Activated CD4-positive, CD25-positive, alpha-beta regulatory T cell (primary cell): Measurements from ENCODE around the gene MTHFSD.

Experiments
- DNase-seq, 4 experiments: peaks; one replicate each; lab custom pipeline; 2025; lab: John Stamatoyannopoulos, UW

MTHFSD gene

DNA sequence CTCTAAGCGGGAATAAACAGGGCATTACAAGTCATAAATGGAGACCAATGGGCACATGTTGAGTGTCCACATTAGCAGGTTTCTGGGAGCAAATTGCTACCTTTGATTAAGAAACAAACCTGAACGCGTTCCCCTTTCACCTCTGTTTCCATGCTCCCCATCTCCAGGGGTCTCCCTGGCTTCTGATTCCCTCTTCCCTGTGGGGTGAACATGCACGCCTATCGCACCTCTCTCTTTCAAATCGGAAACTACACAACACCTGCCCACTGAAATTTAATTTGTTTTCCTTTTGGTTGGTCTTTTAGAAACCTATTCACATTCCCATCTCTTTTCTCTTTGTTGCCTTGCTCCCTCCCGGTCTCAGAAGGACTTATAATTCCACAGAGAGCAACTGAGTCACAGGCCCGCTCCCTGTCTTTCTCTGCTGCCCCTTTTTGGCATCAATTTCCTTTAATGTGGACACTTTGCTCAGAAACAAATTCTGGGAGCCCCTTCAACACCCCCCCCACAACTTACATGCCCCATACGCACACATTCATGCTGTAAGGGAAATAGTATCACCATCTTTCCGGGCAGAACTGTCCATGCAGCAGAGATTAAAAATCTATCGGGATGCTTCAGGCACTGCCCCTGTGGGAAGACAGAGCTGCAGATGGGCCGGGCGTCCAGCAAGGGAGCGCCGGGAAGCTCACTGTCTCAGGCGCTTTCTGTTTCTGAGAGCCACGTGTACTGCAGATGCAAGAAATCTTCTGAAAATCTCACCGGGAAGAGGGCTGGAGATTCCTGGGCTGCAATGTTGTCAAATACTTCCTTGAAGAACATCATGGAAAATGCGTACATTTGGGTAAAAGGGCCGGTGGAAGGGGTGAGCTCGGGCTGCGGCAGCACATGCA lies 51.9 kb downstream of the MTHFSD start:
- DNase-seq: no peak

DNA sequence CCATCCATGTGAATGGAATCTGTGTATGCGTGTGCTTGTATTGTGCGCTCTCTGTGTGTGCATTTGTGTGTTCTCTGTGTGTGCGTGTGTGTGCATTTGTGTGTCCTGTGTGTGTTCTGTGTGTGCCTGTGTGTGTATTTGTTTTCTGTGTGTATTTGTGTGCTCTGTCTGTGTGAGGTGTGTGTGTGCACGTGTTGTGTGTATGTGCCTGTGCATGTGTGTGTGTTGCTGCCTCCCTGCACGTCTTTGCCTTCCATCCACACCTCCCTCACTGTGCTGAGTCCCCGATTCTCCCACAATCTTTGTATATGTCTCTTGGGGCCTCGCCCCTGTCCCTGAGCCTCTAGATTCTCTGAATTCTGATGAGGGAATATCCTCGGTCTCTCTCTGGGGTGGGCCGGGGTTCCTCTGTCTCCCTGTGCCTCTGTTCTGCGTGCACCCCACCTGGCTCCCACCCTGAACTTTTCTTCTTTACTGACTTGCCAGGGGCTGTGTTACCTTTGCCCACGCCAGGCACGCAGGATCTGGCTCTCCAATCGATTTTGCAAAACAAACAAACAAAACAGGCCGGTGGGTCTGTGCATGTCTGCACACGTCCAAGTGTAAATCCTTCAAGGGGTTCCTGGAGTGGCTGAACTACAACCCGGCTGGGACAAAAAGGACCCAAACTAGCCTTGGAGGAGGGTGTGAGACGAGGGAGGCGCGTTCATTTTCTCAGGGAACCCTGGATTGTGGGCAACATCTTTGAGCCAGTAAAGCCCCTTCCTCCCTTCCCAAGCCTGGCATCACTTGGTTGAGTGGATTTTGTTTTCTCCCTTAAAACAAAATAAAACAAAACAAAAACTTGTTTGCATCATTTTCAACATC lies 52.8 kb downstream of the MTHFSD start:
- DNase-seq: no peak

DNA sequence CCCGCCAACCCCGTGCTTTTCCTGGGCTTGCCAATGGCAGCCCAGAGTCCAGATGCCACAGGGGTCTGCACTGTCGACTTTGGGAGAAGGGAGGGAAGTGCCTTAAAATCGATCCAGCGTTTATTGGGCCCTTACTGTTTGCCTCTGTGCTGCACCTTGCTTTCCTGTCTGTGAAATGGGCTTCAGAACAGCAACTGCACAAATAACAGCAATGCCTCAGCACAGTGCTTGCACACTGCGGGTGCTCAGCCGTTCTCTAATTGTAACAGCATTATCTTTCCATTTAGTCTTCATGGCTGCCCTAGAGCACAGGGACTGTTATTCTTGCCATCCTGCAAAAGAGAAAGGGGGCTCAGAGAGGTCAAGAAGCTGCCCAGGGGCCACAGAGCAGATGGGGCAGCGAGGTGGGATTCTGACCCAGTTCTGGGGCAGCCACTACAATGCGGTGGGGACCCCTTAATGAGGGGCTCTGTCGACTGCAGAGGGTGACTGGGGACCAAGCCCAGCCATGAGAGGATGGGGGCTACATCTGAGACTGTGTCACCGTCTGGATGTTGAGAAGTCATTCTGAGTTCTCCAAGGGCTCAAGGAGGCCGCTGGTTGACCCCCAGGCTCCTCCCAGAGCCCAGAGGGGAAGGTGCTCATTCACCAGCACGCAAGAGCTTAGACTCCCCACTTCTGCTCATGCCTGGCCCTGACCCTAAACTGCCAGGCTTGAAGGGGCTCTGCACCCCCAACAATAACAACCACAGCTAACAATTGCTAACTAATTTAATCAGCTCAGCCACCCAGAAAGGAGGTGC lies 54.1 kb downstream of the MTHFSD start:
- no peak for DNase-seq

DNA sequence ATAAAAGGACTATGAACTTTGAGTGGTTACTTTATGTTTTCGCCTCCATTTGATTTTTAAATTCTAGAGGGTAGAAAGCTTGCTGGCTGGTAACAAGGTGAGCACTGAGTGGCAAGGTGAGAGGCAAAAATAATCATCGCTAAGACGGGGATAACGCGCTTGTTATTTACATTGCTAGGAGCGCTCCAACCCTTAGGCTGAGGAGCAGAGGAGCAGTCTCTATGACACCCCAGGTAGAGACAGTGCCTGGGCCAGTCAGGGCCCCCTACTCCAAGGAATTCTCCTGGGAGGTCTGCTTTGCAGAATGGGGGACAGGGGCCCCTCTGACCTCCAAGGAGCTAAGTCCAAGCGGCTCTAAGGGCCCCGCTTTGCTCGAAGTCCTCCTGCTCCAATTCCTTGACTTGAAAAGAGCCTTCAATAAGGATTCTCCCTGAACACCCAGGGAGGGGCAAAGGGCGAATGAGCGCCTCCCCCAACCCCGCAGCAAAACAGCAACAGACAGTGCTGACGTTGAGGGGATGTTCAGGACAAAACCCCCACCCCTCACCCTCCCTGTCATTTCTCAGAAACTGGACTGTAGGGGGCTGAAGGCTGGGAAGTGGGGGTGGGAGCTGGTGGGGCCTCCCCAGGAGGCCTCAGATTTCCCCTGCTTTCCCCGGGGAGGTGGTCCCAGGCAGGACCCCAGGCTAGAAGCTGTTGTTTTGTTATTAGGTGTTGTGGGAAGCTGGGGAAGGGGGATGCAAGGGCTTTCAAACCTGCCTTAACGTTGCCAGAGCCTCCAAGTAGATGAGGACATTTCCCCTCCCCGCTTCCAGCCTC lies 54.9 kb downstream of the MTHFSD start:
- no peak for DNase-seq

DNA sequence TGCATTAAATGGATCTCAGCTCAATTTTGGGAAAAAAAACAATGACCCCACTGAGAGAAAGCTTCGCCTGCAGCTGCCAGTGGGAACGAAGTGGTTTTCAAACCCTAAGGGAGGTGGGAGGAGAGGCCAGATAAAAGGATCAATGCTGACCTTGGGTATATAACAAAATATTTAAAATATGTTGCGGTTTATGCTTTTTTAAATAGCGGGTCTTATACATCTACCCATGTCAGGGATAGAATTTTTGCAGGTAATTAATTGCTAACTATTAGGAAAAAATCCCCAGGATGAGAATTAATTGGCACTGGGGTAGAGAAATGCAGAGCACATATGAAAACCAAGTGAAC lies 55.6 kb downstream of the MTHFSD start:
- no peak for DNase-seq

DNA sequence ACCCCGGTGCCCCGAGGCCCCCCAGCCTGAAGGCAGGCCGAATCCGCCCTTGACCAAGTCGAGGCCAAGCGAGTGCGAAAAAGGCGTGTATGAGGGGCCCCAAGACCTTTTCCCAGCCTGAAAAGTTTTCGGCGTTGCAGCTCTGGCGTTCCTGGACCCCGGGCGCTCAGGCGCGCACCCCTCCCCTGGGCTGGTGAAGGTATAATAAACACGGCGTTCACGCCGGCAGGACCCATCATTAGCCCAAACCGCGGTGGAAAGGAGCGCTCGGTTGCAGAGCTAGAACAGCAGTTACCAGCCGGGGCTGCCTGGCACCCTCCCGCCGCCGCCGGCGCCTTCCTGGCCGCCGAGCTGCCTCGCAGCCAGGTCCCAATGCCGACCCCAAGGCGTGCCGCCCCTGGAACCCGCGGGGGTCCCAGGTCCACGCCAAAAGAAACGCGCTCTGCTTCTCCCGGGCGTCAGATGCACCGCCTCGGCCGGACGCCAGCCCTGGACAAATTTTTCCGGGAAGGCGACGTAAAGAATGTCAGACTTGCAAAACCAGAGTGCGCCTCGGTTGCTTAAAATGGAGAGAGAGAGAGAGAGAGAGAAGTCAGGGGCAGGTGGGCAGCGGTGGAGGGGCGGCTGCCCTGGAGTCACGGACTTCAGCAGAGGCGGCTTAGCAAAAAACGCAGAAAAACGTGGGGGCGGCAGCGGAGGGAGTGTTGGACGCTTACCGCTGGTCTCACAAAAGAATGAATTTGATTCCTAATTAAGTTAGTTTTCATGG lies 56.2 kb downstream of the MTHFSD start:
- no peak for DNase-seq

DNA sequence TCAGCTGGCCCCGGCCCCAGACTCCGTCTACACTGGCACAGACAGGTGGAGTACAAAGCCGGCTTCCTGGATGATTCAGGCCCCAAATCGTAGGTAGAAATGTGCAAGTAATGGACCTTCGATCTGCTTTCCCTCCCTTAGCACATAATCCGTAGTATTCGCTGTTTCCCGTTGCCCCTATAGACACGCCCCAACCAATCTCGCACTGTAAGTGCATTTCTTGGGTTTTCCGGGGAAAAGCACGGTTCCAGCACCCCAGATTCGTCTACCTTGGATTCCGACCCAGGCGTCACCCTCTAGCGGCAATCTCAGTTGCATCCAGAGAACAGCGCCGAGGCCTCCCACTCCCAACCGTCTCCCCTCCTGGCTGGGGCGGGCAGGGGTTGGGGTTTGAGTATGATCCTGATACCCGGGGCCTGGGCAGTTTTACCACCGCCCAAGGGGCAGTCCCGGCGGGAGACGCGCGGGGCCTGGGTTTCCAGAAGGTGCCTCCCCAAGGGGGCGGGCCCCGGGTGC lies 56.8 kb downstream of the MTHFSD start:
- DNase-seq: no peak

DNA sequence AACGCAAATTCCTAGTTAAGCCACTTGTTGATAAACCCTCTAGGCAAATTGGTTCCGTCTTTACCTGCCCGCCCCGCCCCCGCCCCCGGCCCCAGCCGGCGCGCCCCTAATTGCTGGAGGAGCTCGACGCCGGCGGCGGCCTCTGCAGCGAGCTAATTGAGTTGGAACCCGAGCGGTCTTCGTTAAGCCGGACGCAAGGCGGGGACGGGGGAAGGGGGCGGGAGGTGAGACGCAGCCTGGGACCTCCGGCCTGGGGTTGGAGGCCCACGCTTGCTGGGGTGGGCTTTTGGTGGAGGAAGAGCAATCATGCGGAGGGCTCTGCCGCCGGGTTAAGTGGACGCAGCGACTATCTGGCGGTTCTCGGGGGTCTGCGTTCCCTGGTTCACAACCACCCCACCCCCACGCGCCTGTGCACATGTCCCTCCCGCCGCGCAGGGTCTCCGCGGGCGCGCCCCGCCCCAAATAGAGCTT lies 57.4 kb downstream of the MTHFSD start:
- DNase-seq: no peak

DNA sequence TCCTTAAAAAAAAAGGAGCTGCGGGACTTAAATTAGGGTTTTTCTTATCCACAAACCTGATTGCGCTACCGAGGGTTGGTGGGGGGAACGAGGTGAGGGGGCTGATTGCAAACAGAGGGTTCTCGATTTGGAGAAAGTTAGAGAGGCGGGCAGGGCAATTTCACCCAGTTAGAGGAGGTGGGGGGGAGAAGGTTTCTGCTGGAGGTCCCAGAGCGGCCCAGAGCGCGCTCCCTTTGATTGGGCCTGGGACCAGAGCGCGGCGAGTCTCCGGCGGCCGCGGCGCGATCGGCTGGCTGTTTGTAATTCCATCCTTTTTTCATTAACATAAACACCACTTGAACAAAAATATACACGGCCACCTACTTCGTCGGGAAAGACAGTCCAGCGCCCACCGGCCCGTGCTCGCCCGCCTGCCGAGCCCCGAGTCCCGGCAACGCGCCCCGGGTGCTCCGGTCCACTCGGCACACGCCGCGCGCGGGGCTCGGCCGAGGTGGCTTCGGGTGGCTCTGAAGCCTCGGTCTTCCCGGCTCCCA lies 58.0 kb downstream of the MTHFSD start:
- DNase-seq: no peak

DNA sequence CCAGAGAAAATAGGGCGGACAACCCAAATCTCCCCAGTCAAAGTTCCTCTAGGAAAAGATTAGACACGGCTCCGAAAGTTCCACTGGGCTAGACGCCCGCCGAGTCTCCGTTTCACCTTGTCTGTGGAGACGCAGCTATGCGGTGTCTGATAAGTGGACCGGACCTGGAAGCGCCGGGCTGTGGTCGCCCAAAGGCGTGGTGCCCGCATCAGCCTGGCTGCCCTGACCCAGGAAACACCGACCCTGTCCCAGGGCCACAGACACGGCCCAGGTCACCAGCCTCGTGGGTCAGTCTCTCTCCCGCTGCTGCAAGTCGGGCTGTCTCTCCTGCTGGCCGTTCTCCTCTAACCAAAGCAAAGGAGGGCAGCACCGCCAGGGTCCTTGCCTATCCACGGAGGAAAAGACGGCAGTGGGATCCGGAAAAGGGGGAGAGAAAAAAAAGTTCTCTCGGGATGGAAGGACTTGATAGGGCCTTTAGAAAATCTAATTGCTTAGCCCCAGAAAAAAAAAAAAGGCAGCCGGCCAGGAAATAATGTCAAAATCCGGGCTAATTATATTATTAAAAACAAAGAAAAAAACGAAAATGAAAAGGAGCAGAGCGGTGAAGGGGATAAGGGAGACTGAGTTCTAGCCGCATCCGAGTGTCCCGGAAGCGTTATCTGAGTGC lies 58.6 kb downstream of the MTHFSD start:
- DNase-seq: no peak

DNA sequence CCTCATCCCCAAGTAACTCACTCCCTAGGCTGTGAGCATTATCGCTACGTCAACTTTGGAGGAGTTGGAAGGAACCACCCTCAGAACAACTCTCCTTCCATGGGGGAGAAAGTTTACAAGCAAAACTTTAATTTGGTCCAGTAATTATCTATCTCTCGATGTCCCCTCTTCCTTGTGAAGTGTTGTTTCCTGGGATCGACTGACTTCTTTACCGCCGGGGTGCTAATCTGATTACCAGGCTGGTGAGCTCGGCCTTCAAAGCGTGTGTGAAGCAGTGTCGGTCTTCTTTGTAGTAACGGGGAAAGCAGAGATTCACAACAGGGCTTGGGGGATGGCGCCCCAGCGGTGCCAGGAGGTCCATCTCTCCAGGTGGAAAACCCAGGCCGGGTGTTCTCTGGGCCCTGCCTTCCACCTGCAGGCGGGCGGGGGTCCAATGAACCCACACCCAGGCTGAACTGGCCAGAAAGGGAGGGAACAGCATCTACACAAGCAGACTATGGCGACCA lies 59.2 kb downstream of the MTHFSD start:
- no peak for DNase-seq

DNA sequence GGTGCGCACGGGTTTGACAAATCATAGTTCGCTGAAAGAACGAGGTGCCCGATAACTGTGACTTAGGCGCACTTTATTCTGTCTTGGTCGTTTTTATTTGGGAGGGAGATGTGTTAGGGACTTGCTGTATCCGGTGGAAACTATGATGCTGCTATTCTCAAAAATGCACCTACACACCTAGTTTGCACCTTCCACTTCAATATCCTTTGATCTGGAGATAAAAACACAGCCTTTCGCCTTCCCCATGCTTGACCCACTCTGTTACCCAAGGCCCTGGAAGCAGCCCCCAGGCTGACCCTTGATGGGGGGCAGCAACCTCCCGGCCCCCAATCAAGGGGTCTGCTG lies 59.7 kb downstream of the MTHFSD start:
- DNase-seq: no peak

DNA sequence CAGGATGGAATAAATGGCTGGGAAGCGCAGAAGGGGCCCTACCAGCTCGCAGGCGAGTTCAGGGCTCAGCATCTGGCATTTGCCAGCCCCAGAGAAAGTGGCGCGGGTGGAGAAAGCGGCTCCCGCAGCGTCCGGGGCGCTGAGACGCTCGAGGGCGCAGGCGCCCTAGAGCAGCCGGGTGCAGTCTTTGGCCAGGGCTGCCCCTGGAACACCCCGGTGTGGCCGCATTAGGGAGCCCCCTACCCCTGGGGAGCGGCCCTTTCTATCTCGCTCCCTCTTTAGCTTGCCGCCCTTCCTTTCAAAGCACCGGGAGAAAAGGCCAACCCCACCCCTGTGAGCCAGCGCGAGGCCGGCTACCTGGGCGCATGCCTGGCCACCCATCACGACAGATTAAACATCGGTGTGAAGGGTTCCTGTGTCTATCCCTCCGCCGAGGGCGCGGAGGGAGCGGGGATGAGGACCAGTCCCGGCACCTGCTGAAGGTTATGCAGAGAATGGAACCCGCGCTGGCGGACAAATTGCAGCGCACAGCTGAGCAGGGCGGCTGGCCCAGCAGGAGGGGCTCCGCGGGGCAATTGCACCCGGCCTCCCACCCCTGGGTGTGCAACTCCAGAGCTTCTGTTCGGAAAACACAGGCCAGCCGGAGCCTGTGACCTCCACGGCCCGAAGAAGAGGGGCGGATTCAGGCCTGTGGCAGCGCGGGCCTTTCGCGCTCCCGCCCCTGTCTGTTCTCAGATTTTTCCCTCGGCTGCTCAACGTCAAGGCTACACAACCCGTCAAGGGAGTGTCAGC lies 60.3 kb downstream of the MTHFSD start:
- no peak for DNase-seq

DNA sequence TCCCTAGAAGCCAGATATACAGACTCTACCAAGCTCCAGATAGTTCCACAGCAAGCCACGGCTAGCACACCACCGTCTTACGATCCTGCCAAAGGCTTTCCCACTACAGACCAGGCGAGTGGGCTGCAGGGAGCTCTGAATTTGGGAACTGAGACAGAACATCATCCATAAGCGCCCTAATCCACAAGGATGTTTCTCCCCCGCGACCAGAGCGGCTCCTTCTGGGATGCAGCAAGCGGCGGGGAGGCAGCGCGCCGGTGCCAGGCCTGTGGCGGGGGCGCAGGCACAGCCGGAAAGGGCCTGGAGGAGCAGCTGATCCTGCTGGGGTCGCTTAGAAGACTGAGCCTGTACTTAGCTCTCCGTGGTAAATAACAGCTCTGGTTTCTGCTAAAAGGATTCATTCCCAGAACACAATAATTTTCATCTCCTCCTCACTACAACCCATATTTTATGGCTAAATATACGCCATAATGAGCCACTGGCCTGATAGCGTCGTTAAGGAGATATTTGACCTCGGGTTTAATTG lies 60.9 kb downstream of the MTHFSD start:
- DNase-seq: no peak

DNA sequence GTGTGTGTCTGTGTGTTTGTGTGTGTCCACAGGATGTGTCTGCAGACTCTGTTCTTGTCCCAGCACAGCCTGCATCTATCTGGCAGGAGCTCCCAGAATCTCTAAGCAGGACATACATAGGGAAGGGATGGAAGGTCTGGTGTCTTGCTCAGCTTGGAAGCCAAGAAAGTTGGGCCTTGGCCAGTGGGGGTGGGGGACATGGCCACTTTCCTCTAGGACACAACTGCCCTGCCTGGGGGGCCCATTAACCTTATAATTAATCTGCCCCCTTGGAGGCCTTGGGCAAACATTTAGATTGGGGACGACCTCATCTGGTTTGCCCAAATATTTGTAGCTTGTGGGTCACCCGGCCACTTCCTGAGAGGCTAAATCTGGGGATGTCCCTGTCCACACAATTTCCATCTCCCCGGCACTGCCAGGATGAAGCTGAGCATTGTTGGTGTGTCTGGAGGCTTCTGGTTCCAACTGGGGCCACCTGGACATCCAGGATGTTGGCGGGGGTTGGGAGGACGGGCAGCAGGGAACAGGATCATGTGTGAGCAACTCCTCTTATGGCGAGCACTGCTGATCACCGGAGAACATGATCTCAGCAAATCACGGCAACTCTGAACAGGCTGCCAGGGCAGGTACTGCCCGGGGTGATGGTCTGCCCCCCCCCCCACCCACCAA lies 61.9 kb downstream of the MTHFSD start:
- no peak for DNase-seq

DNA sequence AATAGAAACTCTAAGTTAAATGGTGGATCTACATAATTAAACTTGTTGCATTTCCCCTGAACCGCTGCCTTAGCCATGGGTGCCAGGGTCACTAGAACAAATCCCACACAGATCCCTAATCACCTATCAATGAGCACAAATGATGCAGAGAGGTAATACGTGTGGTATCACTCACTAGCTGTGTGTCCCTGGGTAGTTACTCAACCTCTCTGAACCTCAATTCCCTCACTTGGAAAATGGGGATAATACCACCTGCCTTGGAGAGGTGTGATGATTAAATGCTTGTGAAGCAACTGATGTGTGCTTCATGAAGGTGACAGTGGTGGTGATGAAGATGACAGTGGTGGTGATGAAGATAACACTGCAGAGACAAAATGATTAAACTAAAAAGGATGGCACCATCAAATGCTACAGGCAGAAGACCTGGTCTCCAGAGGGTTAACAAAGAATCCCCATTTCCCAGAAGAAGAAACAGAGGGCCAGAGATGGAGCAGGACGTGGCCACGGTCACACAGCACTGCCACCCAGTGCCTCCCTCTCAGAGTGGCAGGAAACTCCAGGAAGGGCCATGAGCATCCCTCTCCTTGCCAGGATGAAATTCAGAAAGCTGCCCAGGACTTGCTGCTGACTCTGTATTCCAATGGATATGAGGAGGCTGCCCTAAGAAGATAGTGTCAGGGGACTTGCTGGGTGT lies 62.6 kb downstream of the MTHFSD start:
- DNase-seq: no peak

DNA sequence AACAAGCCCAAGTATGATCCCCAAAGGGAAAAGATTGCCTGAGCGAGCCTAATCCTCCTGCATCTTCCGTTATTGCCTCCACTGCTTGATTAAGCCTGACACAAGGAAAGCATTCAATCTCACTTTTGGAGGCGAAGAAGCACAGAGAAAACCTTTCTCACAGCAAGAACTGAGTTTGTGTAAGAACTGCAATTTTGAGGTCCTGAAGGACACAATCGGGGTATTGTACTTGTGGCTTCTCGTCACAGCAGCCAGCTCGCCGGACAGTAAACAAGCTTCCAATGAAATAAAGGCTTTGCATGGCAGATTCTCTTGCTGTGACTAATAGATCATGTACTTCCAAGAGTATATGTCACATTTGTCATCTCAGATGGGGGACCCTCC lies 63.4 kb downstream of the MTHFSD start:
- no peak for DNase-seq
